Endothelial cell of umbilical vein (primary cell): ENCODE measurements around the gene SHOX. TPM values are rescaled to one million over a fixed set of nuclear protein-coding genes. Genes with fewer than 3 reads are reported as not detected.

ENCODE experiments used
- BruUV-seq: library from RNA; stranded (reverse); fragments of 400-500 nt; replicated peaks from 2 replicates; lab custom pipeline; 2021; lab: Mats Ljungman, UMichigan
- CTCF ChIA-PET: fragments of 300-600, 350-600 bp; sonication (Branson Sonifier 250); formaldehyde crosslinking; loops from one replicate; lab custom pipeline; 2021; ENCODE audit warnings: antibody characterized with exemption, inconsistent platforms; lab: Charles Lee
- POLR2A ChIA-PET: fragments of 300-600, 350-600 bp; sonication (Branson Sonifier 250); formaldehyde crosslinking; loops from one replicate; lab custom pipeline; 2021; ENCODE audit warnings: antibody characterized with exemption, inconsistent platforms; lab: Charles Lee
- DNase-seq: peaks from one replicate; pipeline ENCODE4 v3.0.0-alpha.2; 2011; ENCODE audit warnings: low read depth, low spot score
- FAIRE-seq: peaks from 2 replicates; lab custom pipeline; 2011; peaks lifted over from hg19 to GRCh38; lab: Jason Lieb, UNC
- H2AFZ ChIP-seq: 2 replicates; pipeline ENCODE4 v1.6.0; 2012; ENCODE audit warnings: low read depth, low read length, control low read depth, inconsistent platforms
- H3K27ac ChIP-seq: 2 replicates; pipeline ENCODE4 v1.5.1; 2011; ENCODE audit warnings: low read depth, mild to moderate bottlenecking, control low read depth, low read length, moderate library complexity; ENCODE audit not compliant: insufficient read depth
- H3K27me3 ChIP-seq, 2 experiments: 2 replicates each; pipeline versions ENCODE4 v1.6.0 to v1.6.1; 2011; ENCODE audit warnings: low read length in 2 of 2, mixed read lengths in 1 of 2; ENCODE audit not compliant: control insufficient read depth in 2 of 2, insufficient read depth in 2 of 2
- H3K36me3 ChIP-seq, 2 experiments: 2 replicates in 1 of 2; 3 replicates in 1 of 2; pipeline ENCODE4 v1.5.1; 2011; ENCODE audit warnings: low read length in 2 of 2, mild to moderate bottlenecking in 1 of 2, moderate library complexity in 1 of 2; ENCODE audit not compliant: control insufficient read depth in 2 of 2, insufficient read depth in 2 of 2; ENCODE audit errors: extremely low read depth in 1 of 2
- H3K4me1 ChIP-seq: 3 replicates; pipeline ENCODE4 v1.5.1; 2011; ENCODE audit warnings: mild to moderate bottlenecking, low read length; ENCODE audit not compliant: control insufficient read depth, insufficient read depth; ENCODE audit errors: extremely low read depth
- H3K4me2 ChIP-seq: 2 replicates; pipeline ENCODE4 v1.6.1; 2011; ENCODE audit warnings: low read length, control low read depth, mixed read lengths; ENCODE audit not compliant: insufficient read depth
- H3K4me3 ChIP-seq, 3 experiments: fragments of 200-600 bp in 1 of 3; sonication (generic), shearing (Covaris generic) in 1 of 3; replicated peaks in 1 of 3; 2 replicates each; pipeline ENCODE4 v1.5.1; 2011 to 2016; ENCODE audit warnings: control low read depth in 3 of 3, low read length in 3 of 3, mild to moderate bottlenecking in 2 of 3, inconsistent platforms in 1 of 3, low read depth in 1 of 3, moderate library complexity in 1 of 3; ENCODE audit not compliant: insufficient read depth in 1 of 3
- H3K79me2 ChIP-seq: 2 replicates; pipeline ENCODE4 v1.6.0; 2012; ENCODE audit warnings: low read length, inconsistent platforms; ENCODE audit not compliant: control insufficient read depth, insufficient read depth
- H3K9ac ChIP-seq: replicated peaks from 2 replicates; pipeline ENCODE3; 2011; ENCODE audit warnings: low read length, control low read depth; ENCODE audit not compliant: insufficient read depth; ENCODE audit errors: extremely low read depth
- H3K9me1 ChIP-seq: replicated peaks from 3 replicates; pipeline ENCODE4 v1.6.0; 2011; ENCODE audit warnings: mild to moderate bottlenecking, low read length; ENCODE audit not compliant: control insufficient read depth, insufficient read depth; ENCODE audit errors: extremely low read depth
- H3K9me3 ChIP-seq: replicated peaks from 2 replicates; pipeline ENCODE4 v1.5.1; 2012; ENCODE audit warnings: low read length, inconsistent platforms; ENCODE audit not compliant: control insufficient read depth, insufficient read depth
- H4K20me1 ChIP-seq: replicated peaks from 2 replicates; pipeline ENCODE3; 2011; ENCODE audit warnings: mild to moderate bottlenecking, low read length; ENCODE audit not compliant: control insufficient read depth, insufficient read depth; ENCODE audit errors: extremely low read depth
- CTCF ChIP-seq, 2 donors: IDR thresholded peaks; 1 replicate in 1 of 2; 2 replicates in 1 of 2; pipeline ENCODE4 v1.5.1; 2011; ENCODE audit warnings: low read length in 2 of 2, mild to moderate bottlenecking in 2 of 2, moderate library complexity in 2 of 2, control low read depth in 1 of 2, inconsistent platforms in 1 of 2, low read depth in 1 of 2; ENCODE audit not compliant: insufficient read depth in 1 of 2; ENCODE audit errors: extremely low read depth in 1 of 2
- EZH2 ChIP-seq: IDR thresholded peaks from 2 replicates; pipeline ENCODE4 v1.6.1; 2012; ENCODE audit warnings: borderline replicate concordance, low read depth, mild to moderate bottlenecking, moderate library complexity, low read length, inconsistent platforms; ENCODE audit not compliant: severe bottlenecking
- FOS ChIP-seq: IDR thresholded peaks from 2 replicates; pipeline ENCODE4 v1.6.1; 2011; ENCODE audit warnings: mild to moderate bottlenecking, low read length, moderate library complexity, borderline replicate concordance; ENCODE audit not compliant: insufficient read depth
- GATA2 ChIP-seq: IDR thresholded peaks from 2 replicates; pipeline ENCODE4 v1.7.0; 2011; ENCODE audit warnings: low read depth, mild to moderate bottlenecking, moderate library complexity, mixed read lengths, low read length; ENCODE audit not compliant: insufficient read length, insufficient read depth
- JUN ChIP-seq: IDR thresholded peaks from 2 replicates; pipeline ENCODE4 v1.6.1; 2011; ENCODE audit warnings: borderline replicate concordance, low read depth; ENCODE audit not compliant: insufficient read length, insufficient read depth
- MYC ChIP-seq: IDR thresholded peaks from one replicate; pipeline ENCODE4 v1.6.1; 2011; ENCODE audit warnings: mild to moderate bottlenecking, low read depth, low read length
- POLR2A ChIP-seq: IDR thresholded peaks from 2 replicates; pipeline ENCODE4 v1.6.1; 2012; ENCODE audit warnings: low read depth, mild to moderate bottlenecking, control low read depth, low read length
- POLR2AphosphoS5 ChIP-seq: IDR thresholded peaks from 2 replicates; pipeline ENCODE4 v1.6.1; 2012; ENCODE audit warnings: low read depth, mild to moderate bottlenecking, control low read depth, low read length, moderate library complexity; ENCODE audit not compliant: insufficient read depth
- dilution Hi-C: fragments of 300-500 bp; cut with MboI; formaldehyde crosslinking; loops from one replicate; pipeline ENCODE4 v1.15.0; 2019; ENCODE audit warnings: low sequenced_read_pairs; ENCODE audit not compliant: extremely low pct_ligation_motif_present
- intact Hi-C: fragments of 100-400 bp; cut with micrococcal nuclease; formaldehyde crosslinking; loops from one replicate; pipeline ENCODE4 v1.10.0; 2022
- polyA plus RNA-seq, 4 experiments: library from polyadenylated mRNA; depleted of rRNA in 3 of 4; stranded (reverse) in 3 of 4; unstranded in 1 of 4; fragments of >200 nt; gene quantifications; 2 replicates each; pipeline versions ENCODE4 v1.2.1 to v1.2.3, GENCODE V29; 2011 to 2012; ENCODE audit warnings: missing spikeins in 1 of 4
- total RNA-seq: library from RNA; stranded (reverse); gene quantifications from 2 replicates; pipeline ENCODE4 v1.2.3, GENCODE V29; 2021
- TF ChIP-seq, protein P1 (sequence below): IDR thresholded peaks from 2 replicates; pipeline ENCODE4 v1.6.1; 2011; ENCODE audit not compliant: insufficient read depth, insufficient read length

SHOX gene
- total and polyA plus RNA-seq, 2 donors (not counting 3 experiments of a cell fraction or from before 2014, with no cell fraction given) = not detected

- Histone ChIP-seq H3K79me2 (no peaks in the 10 kb centered on the region), H3K4me3 (no peak overlapping the region)
- DNase-seq = no peak
Measured at GRCh38 chrX:623599-624315, 6.8 kb upstream of the SHOX start.

More at GRCh38 chrX:623599-624315, 6.8 kb upstream of the SHOX start:
- Histone ChIP-seq H3K27ac (no peak overlapping the region), H3K9me3 (no peaks in the 10 kb centered on the region), H3K4me2 (no peak overlapping the region), H3K9me1 (no peaks in the 10 kb centered on the region), H4K20me1 (no peaks in the 10 kb centered on the region), H2AFZ (no peak overlapping the region), H3K9ac (no peak overlapping the region), H3K4me1 (no peaks in the 10 kb centered on the region), H3K36me3 (no peaks in the 10 kb centered on the region), H3K27me3 (peaks cover 10 to 18% of the 10 kb centered on the region in 2 experiments)
- CTCF ChIA-PET = no interaction called here
- TF ChIP-seq GATA2 (no peak), POLR2AphosphoS5 (no peak), FOS (no peak), CTCF (IDR thresholded peaks at IDR 0.05; ENCODE audit: extremely low read depth in 1 of 2, insufficient read depth in 1 of 2, low read depth in 1 of 2, low read length in 2 of 2) (no peak), MYC (no peak), EZH2 (no peak), POLR2A (no peak), JUN (no peak)
- TF ChIP-seq, protein P1, sequence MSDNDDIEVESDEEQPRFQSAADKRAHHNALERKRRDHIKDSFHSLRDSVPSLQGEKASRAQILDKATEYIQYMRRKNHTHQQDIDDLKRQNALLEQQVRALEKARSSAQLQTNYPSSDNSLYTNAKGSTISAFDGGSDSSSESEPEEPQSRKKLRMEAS = no peak
- dilution Hi-C loops (no loop called here), intact Hi-C loops (no loop called here)
- BruUV-seq = no TSS peak
- POLR2A ChIA-PET = no interaction called here
- no peak for FAIRE-seq
